Measurements from ENCODE around the gene NEBL. TPM values are rescaled to one million over a fixed set of nuclear protein-coding genes. Genes with fewer than 3 reads are reported as not detected.

Gene NEBL
- total RNA-seq, 1 donor from 2014 or later: 0.74 TPM

DNA sequence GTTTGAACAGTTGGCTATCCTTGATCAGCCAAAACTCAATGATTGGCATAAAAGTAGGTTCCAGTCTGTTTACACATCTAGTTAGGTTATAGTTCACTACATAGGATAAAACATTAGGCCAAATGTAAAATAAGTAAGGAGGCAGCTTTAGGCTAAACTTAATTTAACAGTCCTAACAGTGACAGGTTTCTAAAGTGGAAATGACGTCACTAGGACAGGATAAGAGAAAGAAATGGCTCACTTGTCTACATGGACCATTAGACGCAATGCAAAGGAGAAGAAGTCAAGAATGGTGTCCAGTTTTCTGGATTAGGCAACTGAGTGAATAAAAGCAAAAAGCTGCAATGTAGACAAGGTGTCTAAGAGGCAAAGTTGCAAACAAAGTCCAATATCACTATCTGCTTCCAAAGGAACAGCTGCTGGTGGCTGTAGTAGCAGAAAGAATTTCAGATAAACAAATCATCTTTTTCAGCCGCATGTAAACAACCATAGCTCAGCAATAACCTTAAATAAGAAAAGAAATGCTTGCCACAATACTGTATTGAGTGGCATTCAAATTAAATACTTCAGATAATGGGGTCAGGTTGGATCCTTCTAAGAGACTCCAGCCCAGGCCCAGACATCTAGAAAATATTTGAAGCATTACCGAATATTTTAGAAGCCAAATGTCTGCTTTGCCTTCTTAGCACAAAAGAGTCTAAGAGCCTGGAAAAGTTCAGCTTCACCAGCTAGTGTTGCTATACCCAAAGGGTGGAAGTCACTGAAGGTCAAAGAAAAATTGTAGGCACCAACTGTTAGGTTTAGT is 154.2 kb downstream of the NEBL start:
- H3K4me1 Mint-ChIP-seq (ENCODE audit: low read depth, unreplicated experiment): no peaks in the 10 kb centered on the region
- TF ChIP-seq, protein P1, sequence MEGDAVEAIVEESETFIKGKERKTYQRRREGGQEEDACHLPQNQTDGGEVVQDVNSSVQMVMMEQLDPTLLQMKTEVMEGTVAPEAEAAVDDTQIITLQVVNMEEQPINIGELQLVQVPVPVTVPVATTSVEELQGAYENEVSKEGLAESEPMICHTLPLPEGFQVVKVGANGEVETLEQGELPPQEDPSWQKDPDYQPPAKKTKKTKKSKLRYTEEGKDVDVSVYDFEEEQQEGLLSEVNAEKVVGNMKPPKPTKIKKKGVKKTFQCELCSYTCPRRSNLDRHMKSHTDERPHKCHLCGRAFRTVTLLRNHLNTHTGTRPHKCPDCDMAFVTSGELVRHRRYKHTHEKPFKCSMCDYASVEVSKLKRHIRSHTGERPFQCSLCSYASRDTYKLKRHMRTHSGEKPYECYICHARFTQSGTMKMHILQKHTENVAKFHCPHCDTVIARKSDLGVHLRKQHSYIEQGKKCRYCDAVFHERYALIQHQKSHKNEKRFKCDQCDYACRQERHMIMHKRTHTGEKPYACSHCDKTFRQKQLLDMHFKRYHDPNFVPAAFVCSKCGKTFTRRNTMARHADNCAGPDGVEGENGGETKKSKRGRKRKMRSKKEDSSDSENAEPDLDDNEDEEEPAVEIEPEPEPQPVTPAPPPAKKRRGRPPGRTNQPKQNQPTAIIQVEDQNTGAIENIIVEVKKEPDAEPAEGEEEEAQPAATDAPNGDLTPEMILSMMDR (IDR thresholded peaks at IDR 0.05; ENCODE audit: partially characterized antibody, unreplicated experiment): no peak
- H3K27me3 Mint-ChIP-seq (ENCODE audit: unreplicated experiment): no peaks in the 10 kb centered on the region
- no peak for DNase-seq
- no peaks in the 10 kb centered on the region for H3K36me3 Mint-ChIP-seq (ENCODE audit: unreplicated experiment)
- H3K4me3 Mint-ChIP-seq (ENCODE audit: unreplicated experiment): no peak overlapping the region
- no peaks in the 10 kb centered on the region for H3K9me3 Mint-ChIP-seq (ENCODE audit: unreplicated experiment)
- no peak overlapping the region for H3K27ac Mint-ChIP-seq (ENCODE audit: unreplicated experiment)

DNA sequence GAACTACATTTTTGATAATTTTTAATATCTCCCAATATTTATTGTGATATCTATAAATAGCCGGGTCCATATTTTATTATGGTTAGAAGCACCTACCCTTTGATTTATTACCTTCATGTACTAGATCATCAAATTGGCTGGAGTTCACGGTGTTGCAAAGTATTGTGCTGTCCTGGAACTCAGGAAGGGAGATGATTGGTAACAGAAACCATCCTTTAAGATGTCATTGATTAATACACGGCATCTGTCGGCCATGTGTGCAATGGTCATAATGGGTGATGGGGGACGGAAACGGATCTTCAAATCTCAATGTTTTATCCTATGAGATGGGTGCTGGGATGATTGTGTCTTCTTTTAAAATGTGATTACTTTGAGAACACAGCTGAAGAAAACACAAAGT is 157.0 kb downstream of the NEBL start:
- Mint-ChIP-seq H3K27me3 (ENCODE audit: unreplicated experiment) (no peaks in the 10 kb centered on the region), H3K4me1 (ENCODE audit: low read depth, unreplicated experiment) (no peaks in the 10 kb centered on the region), H3K4me3 (ENCODE audit: unreplicated experiment) (no peak overlapping the region), H3K27ac (ENCODE audit: unreplicated experiment) (no peak overlapping the region), H3K36me3 (ENCODE audit: unreplicated experiment) (no peaks in the 10 kb centered on the region), H3K9me3 (ENCODE audit: unreplicated experiment) (no peaks in the 10 kb centered on the region)
- no peak for DNase-seq
- TF ChIP-seq, protein P1 (IDR thresholded peaks at IDR 0.05; ENCODE audit: partially characterized antibody, unreplicated experiment): no peak

DNA sequence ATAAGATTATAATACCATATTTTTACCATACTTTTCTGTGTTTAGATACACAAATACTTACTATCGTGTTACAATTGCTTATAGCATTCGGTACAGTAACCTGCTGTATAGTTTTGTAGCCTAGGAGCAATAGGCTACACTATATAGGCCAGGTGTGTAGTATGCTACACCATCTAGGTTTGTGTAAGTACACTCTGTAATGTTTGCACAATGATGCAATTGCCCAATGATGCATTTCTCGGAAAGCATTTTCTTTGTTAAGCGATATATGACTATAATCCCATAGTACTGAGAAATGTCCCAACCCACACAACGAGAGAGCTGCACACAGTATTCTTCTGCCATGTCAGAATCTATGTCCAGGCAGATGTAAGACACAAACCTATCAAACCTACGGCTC is 160.0 kb downstream of the NEBL start:
- Mint-ChIP-seq H3K4me3 (ENCODE audit: unreplicated experiment) (no peak overlapping the region), H3K27ac (ENCODE audit: unreplicated experiment) (no peak overlapping the region), H3K4me1 (ENCODE audit: low read depth, unreplicated experiment) (no peaks in the 10 kb centered on the region), H3K27me3 (ENCODE audit: unreplicated experiment) (no peaks in the 10 kb centered on the region), H3K9me3 (ENCODE audit: unreplicated experiment) (no peaks in the 10 kb centered on the region), H3K36me3 (ENCODE audit: unreplicated experiment) (no peaks in the 10 kb centered on the region)
- TF ChIP-seq, protein P1 (IDR thresholded peaks at IDR 0.05; ENCODE audit: partially characterized antibody, unreplicated experiment): no peak
- no peak for DNase-seq

Data from glutamatergic neuron (in vitro differentiated cells).